ENCODE results near the gene CTNND2.

Gene CTNND2

GRCh38 chr5:11298877-11299276, 605.4 kb downstream of the CTNND2 start:
- Mint-ChIP-seq H3K27ac (no peak overlapping the region), H3K4me3 (no peak overlapping the region), H3K27me3 (no peaks in the 10 kb centered on the region), H3K4me1 (no peaks in the 10 kb centered on the region), H3K9me3 (peaks cover 0 to 2% of the 10 kb centered on the region in 2 donors), H3K36me3 (no peaks in the 10 kb centered on the region)
- DNase-seq (no peak), ATAC-seq (replicated peaks) (no peak)

GRCh38 chr5:11293523-11293922, 610.7 kb downstream of the CTNND2 start:
- no peak for DNase-seq
- no peak for ATAC-seq (replicated peaks)
- H3K9me3 Mint-ChIP-seq = peaks cover 0 to 4% of the 10 kb centered on the region in 2 donors
- H3K4me3 Mint-ChIP-seq = no peak overlapping the region
- no peaks in the 10 kb centered on the region for H3K27me3 Mint-ChIP-seq
- no peak overlapping the region for H3K27ac Mint-ChIP-seq
- H3K36me3 Mint-ChIP-seq = no peaks in the 10 kb centered on the region
- H3K4me1 Mint-ChIP-seq = no peaks in the 10 kb centered on the region

GRCh38 chr5:11292648-11293356, 611.4 kb downstream of the CTNND2 start:
- no peak for DNase-seq
- Mint-ChIP-seq H3K4me1 (no peaks in the 10 kb centered on the region), H3K4me3 (no peak overlapping the region), H3K9me3 (peaks cover 0 to 4% of the 10 kb centered on the region in 2 donors), H3K36me3 (no peaks in the 10 kb centered on the region), H3K27me3 (no peaks in the 10 kb centered on the region), H3K27ac (no peak overlapping the region)
- no peak for ATAC-seq (replicated peaks)

- DNase-seq (no peak), ATAC-seq (replicated peaks) (no peak)
- no peaks in the 10 kb centered on the region for H3K4me1 Mint-ChIP-seq
- no peak overlapping the region for H3K27ac Mint-ChIP-seq
- no peak overlapping the region for H3K4me3 Mint-ChIP-seq
- no peaks in the 10 kb centered on the region for H3K27me3 Mint-ChIP-seq
- no peaks in the 10 kb centered on the region for H3K36me3 Mint-ChIP-seq
- peaks cover 0 to 2% of the 10 kb centered on the region in 2 donors for H3K9me3 Mint-ChIP-seq
These were observed 614.5 kb downstream of the CTNND2 start for GRCh38 chr5:11289733-11290132.

- no peak overlapping the region for H3K4me3 Mint-ChIP-seq
- H3K4me1 Mint-ChIP-seq = no peaks in the 10 kb centered on the region
- H3K9me3 Mint-ChIP-seq = peaks cover 0 to 4% of the 10 kb centered on the region in 2 donors
- DNase-seq = no peak
- ATAC-seq (replicated peaks) = no peak
- no peaks in the 10 kb centered on the region for H3K27me3 Mint-ChIP-seq
- H3K27ac Mint-ChIP-seq = no peak overlapping the region
- H3K36me3 Mint-ChIP-seq = no peaks in the 10 kb centered on the region
These were observed 615.0 kb downstream of the CTNND2 start for GRCh38 chr5:11289208-11289607.

DNA sequence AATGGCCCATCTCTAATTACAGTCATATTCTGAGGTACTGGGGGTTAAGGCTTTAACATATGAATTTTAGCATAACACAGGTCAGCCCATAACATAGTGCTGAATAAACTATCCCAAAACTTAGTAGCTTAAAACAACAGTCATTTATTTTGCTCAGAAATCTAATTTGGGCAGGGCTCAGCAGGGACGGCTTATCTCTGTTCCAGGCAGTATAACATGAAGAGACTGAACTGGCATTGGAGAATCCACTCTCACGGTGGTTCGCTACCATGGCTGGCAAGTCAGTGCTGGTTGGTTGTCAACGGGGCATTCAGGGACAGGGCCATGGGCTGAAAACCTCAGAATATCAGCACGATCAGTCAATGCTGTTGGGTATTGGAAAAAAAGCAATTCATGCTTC, 622.4 kb downstream of the CTNND2 start:
- ATAC-seq (replicated peaks) = no peak
- Mint-ChIP-seq H3K27me3 (peaks cover 0 to 5% of the 10 kb centered on the region in 2 donors), H3K9me3 (peaks cover 7 to 9% of the 10 kb centered on the region in 2 donors), H3K4me3 (no peak overlapping the region), H3K36me3 (no peaks in the 10 kb centered on the region), H3K27ac (no peak overlapping the region), H3K4me1 (no peaks in the 10 kb centered on the region)
- DNase-seq = no peak

DNA sequence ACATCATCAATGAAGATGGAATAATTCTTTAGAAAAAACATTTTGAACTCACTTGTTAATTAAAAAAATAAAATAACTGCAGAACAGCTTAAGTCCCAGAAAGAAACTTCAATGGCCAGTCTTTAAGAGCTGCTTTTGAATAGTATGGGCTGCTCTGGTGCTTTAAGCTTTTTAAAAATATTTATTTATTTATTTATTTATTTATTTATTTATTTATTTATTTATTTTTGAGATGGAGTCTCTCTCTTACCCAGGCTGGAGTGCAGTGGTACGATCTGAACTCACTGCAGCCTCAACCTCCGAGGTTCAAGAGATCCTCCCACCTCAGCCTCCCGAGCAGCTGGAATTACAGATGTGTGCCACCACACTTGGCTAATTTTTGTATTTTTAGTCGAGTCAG, 626.9 kb downstream of the CTNND2 start:
- no peaks in the 10 kb centered on the region for H3K36me3 Mint-ChIP-seq

GRCh38 chr5:11273180-11273903, 630.9 kb downstream of the CTNND2 start:
- peaks cover 0 to 5% of the 10 kb centered on the region in 2 donors for H3K27me3 Mint-ChIP-seq
- no peak overlapping the region for H3K27ac Mint-ChIP-seq

More for the DNA sequence above, 626.9 kb downstream of the CTNND2 start:
- no peak for ATAC-seq (replicated peaks)
- peaks cover 0 to 5% of the 10 kb centered on the region in 2 donors for H3K27me3 Mint-ChIP-seq
- H3K4me1 Mint-ChIP-seq = no peaks in the 10 kb centered on the region
- DNase-seq = no peak
- no peak overlapping the region for H3K4me3 Mint-ChIP-seq
- peaks cover 6 to 9% of the 10 kb centered on the region in 2 donors for H3K9me3 Mint-ChIP-seq
- no peak overlapping the region for H3K27ac Mint-ChIP-seq

GRCh38 chr5:11269515-11269914, 634.7 kb downstream of the CTNND2 start:
- Mint-ChIP-seq H3K4me3 (no peak overlapping the region), H3K36me3 (no peaks in the 10 kb centered on the region), H3K27me3 (no peaks in the 10 kb centered on the region), H3K9me3 (no peaks in the 10 kb centered on the region), H3K27ac (no peak overlapping the region), H3K4me1 (no peaks in the 10 kb centered on the region)
- DNase-seq (no peak), ATAC-seq (replicated peaks) (no peak)

More at GRCh38 chr5:11273180-11273903, 630.9 kb downstream of the CTNND2 start:
- H3K4me3 Mint-ChIP-seq = no peak overlapping the region
- DNase-seq (no peak), ATAC-seq (replicated peaks) (no peak)
- no peaks in the 10 kb centered on the region for H3K4me1 Mint-ChIP-seq
- H3K9me3 Mint-ChIP-seq = peaks cover 4 to 6% of the 10 kb centered on the region in 2 donors
- no peaks in the 10 kb centered on the region for H3K36me3 Mint-ChIP-seq

GRCh38 chr5:11268891-11269290, 635.4 kb downstream of the CTNND2 start:
- no peak for DNase-seq
- Mint-ChIP-seq H3K27me3 (no peaks in the 10 kb centered on the region), H3K4me3 (no peak overlapping the region), H3K27ac (no peak overlapping the region), H3K4me1 (no peaks in the 10 kb centered on the region), H3K9me3 (no peaks in the 10 kb centered on the region), H3K36me3 (no peaks in the 10 kb centered on the region)
- no peak for ATAC-seq (replicated peaks)

DNA sequence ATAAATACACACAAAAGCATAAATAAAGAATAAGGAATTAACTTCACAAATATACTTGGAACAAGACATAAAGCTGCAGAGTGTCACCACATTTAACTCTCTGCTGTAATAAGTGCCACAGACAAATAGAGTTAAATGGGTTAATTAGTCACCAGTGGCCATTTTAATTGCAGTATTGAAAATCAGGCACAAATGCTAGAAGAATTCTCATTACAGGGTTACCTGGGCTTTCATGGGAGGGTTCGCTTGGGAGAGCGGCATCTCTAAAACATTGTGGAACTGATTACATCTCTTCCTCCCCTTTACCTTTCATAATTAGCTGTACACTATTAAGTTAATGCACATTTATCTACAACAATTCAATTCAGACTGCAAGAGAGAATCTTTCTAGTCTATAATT, 637.9 kb downstream of the CTNND2 start:
- H3K4me3 Mint-ChIP-seq = no peak overlapping the region
- no peak for ATAC-seq (replicated peaks)
- no peak for DNase-seq
- no peak overlapping the region for H3K27ac Mint-ChIP-seq
- no peaks in the 10 kb centered on the region for H3K36me3 Mint-ChIP-seq
- no peaks in the 10 kb centered on the region for H3K9me3 Mint-ChIP-seq
- no peaks in the 10 kb centered on the region for H3K27me3 Mint-ChIP-seq
- H3K4me1 Mint-ChIP-seq = no peaks in the 10 kb centered on the region

- Mint-ChIP-seq H3K4me1 (no peaks in the 10 kb centered on the region), H3K27ac (no peak overlapping the region), H3K36me3 (no peaks in the 10 kb centered on the region), H3K4me3 (no peak overlapping the region), H3K9me3 (no peaks in the 10 kb centered on the region), H3K27me3 (no peaks in the 10 kb centered on the region)
- ATAC-seq (replicated peaks) (no peak), DNase-seq (no peak)
These were observed 643.0 kb downstream of the CTNND2 start for GRCh38 chr5:11261241-11261640.

DNA sequence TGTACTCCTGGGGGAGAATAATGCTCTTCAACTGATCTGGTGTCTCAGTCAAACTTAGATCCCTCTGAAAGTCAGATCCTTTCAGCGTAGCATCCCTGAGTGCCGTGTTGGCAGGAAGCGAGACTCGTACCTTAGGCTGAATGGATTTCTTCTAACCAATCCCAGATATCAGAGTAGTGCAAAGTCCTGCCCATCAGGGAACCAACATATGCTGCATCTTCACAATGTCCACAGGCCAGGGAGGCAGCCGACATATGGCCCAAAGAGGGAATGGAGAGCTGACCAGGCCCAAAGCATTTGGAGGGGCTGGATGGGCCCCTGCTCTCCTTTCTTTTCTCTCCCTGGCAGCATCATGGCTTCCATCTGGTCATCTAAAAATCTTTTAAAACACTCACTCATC, 646.2 kb downstream of the CTNND2 start:
- Mint-ChIP-seq H3K4me1 (no peaks in the 10 kb centered on the region), H3K4me3 (no peak overlapping the region), H3K36me3 (no peaks in the 10 kb centered on the region), H3K9me3 (peaks cover 0 to 1% of the 10 kb centered on the region in 2 donors), H3K27ac (no peak overlapping the region), H3K27me3 (no peaks in the 10 kb centered on the region)
- ATAC-seq (replicated peaks) (no peak), DNase-seq (no peak)

GRCh38 chr5:11252523-11252922, 651.7 kb downstream of the CTNND2 start:
- Mint-ChIP-seq H3K27ac (no peak overlapping the region), H3K9me3 (peaks cover 0 to 1% of the 10 kb centered on the region in 2 donors)

GRCh38 chr5:11252075-11252474, 652.2 kb downstream of the CTNND2 start:
- no peak overlapping the region for H3K27ac Mint-ChIP-seq
- H3K36me3 Mint-ChIP-seq = no peaks in the 10 kb centered on the region
- ATAC-seq (replicated peaks) = no peak
- H3K4me1 Mint-ChIP-seq = no peaks in the 10 kb centered on the region
- no peak overlapping the region for H3K4me3 Mint-ChIP-seq
- H3K27me3 Mint-ChIP-seq = peaks cover 1 to 4% of the 10 kb centered on the region in 2 donors
- DNase-seq = no peak
- peaks cover 0 to 1% of the 10 kb centered on the region in 2 donors for H3K9me3 Mint-ChIP-seq

More at GRCh38 chr5:11252523-11252922, 651.7 kb downstream of the CTNND2 start:
- no peak for ATAC-seq (replicated peaks)
- DNase-seq = no peak
- Mint-ChIP-seq H3K27me3 (peaks cover 0 to 4% of the 10 kb centered on the region in 2 donors), H3K4me1 (no peaks in the 10 kb centered on the region), H3K4me3 (no peak overlapping the region), H3K36me3 (no peaks in the 10 kb centered on the region)
